GM23338 (cell line): ENCODE data around the gene KLHL22. TPM values are rescaled to one million over a fixed set of nuclear protein-coding genes. Genes with fewer than 3 reads are reported as not detected.

ENCODE experiments used
- ATAC-seq: fragments of 200-7000 bp; cut with Tn5 transposase; 3 replicates; pipeline ENCODE4 v1.9.1; 2020
- DNase-seq: peaks from one replicate; pipeline ENCODE4 v3.0.0-alpha.2; 2015; ENCODE audit warnings: low spot score
- H2AFZ ChIP-seq: fragments of 200-600 bp; sonication (generic); 2 replicates; pipeline ENCODE4 v1.8.0; 2016; ENCODE audit warnings: antibody characterized with exemption, mild to moderate bottlenecking, moderate library complexity
- H3F3A ChIP-seq: fragments of 200-600 bp; sonication (generic); replicated peaks from 2 replicates; pipeline ENCODE4 v1.8.0; 2017; ENCODE audit warnings: antibody characterized with exemption, mixed run types, low read depth
- H3K27ac ChIP-seq: fragments of 200-600 bp; sonication (generic); 2 replicates; pipeline ENCODE4 v1.6.1; 2016; ENCODE audit warnings: low read depth
- H3K27me3 ChIP-seq: fragments of 200-600 bp; sonication (generic); 2 replicates; pipeline ENCODE4 v1.8.0; 2016; ENCODE audit warnings: mild to moderate bottlenecking, mixed run types, moderate library complexity; ENCODE audit not compliant: insufficient read depth
- H3K36me3 ChIP-seq: fragments of 200-600 bp; sonication (generic); 2 replicates; pipeline ENCODE4 v1.8.0; 2016; ENCODE audit warnings: mild to moderate bottlenecking; ENCODE audit not compliant: insufficient read depth
- H3K4me1 ChIP-seq: fragments of 200-600 bp; sonication (generic); 2 replicates; pipeline ENCODE4 v1.8.0; 2016; ENCODE audit warnings: mild to moderate bottlenecking, moderate library complexity; ENCODE audit not compliant: insufficient read depth
- H3K4me2 ChIP-seq: fragments of 200-600 bp; sonication (generic); 2 replicates; pipeline ENCODE4 v1.7.1; 2017; ENCODE audit warnings: mixed run types
- H3K4me3 ChIP-seq: fragments of 200-600 bp; sonication (generic); 2 replicates; pipeline ENCODE4 v1.6.1; 2016; ENCODE audit warnings: mixed run types
- H3K79me2 ChIP-seq: fragments of 200-600 bp; sonication (generic); replicated peaks from 2 replicates; pipeline ENCODE4 v1.8.0; 2017; ENCODE audit warnings: mild to moderate bottlenecking; ENCODE audit not compliant: insufficient read depth
- H3K9me2 ChIP-seq: fragments of 200-600 bp; sonication (generic); 2 replicates; pipeline ENCODE4 v1.8.0; 2017; ENCODE audit not compliant: insufficient read depth
- H4K20me1 ChIP-seq: fragments of 200-600 bp; sonication (generic); replicated peaks from 2 replicates; pipeline ENCODE4 v1.8.0; 2017; ENCODE audit warnings: mild to moderate bottlenecking; ENCODE audit not compliant: insufficient read depth
- H3K27ac Mint-ChIP-seq: 2 replicates; pipeline ENCODE4 v1.8.0; 2020; ENCODE audit warnings: inconsistent platforms, mild to moderate bottlenecking, moderate library complexity, mixed read lengths
- H3K27me3 Mint-ChIP-seq: 3 replicates; pipeline ENCODE4 v1.8.0; 2022; ENCODE audit warnings: low read depth, mild to moderate bottlenecking, moderate library complexity, mixed read lengths, inconsistent platforms; ENCODE audit not compliant: insufficient read depth, poor library complexity
- H3K36me3 Mint-ChIP-seq: 3 replicates; pipeline ENCODE4 v1.8.0; 2021; ENCODE audit warnings: low read depth, mild to moderate bottlenecking, inconsistent platforms, moderate library complexity, mixed read lengths
- H3K4me1 Mint-ChIP-seq: 3 replicates; pipeline ENCODE4 v1.8.0; 2020; ENCODE audit warnings: mild to moderate bottlenecking, inconsistent platforms, mixed read lengths
- H3K4me3 Mint-ChIP-seq: 3 replicates; pipeline ENCODE4 v1.8.0; 2021; ENCODE audit warnings: moderate library complexity, mild to moderate bottlenecking, inconsistent platforms, mixed read lengths
- H3K9me3 Mint-ChIP-seq: 3 replicates; pipeline ENCODE4 v1.8.0; 2020; ENCODE audit warnings: moderate library complexity, mild to moderate bottlenecking, inconsistent platforms, mixed read lengths
- CREB1 ChIP-seq: fragments of 250-450 bp; sonication (Bioruptor Pico); IDR thresholded peaks from 2 replicates; pipeline ENCODE4 v1.5.0; 2020; ENCODE audit warnings: low read depth, mild to moderate bottlenecking, moderate library complexity
- EZH2phosphoT487 ChIP-seq: fragments of 200-600 bp; sonication (generic); IDR thresholded peaks from one replicate; pipeline ENCODE4 v1.8.1; 2018; ENCODE audit warnings: antibody characterized with exemption; ENCODE audit not compliant: unreplicated experiment
- JUNB ChIP-seq: IDR thresholded peaks from one replicate; pipeline ENCODE4 v1.6.1; 2016; ENCODE audit warnings: antibody characterized with exemption; ENCODE audit not compliant: unreplicated experiment
- NANOG ChIP-seq: IDR thresholded peaks from 2 replicates; pipeline ENCODE4 v1.6.1; 2016; ENCODE audit warnings: antibody characterized with exemption, borderline replicate concordance
- STAT1 ChIP-seq: IDR thresholded peaks from one replicate; pipeline ENCODE4 v1.6.1; 2016; ENCODE audit warnings: antibody characterized with exemption; ENCODE audit not compliant: unreplicated experiment
- ZNF114 ChIP-seq: fragments of 250-450 bp; sonication (Bioruptor Pico); IDR thresholded peaks from 2 replicates; pipeline ENCODE4 v1.5.0; 2020; ENCODE audit warnings: mild to moderate bottlenecking, moderate library complexity
- polyA plus RNA-seq: library from polyadenylated mRNA; unstranded; fragments of >200 nt; fragmentation: Nextera tagmentation; extraction: Ambion mirVana; gene quantifications from 2 replicates; pipeline ENCODE4 v1.2.1, GENCODE V29; 2016
- total RNA-seq: library from RNA; depleted of rRNA; stranded (reverse); fragments of >200 nt; shearing (Covaris generic); gene quantifications from 2 replicates; pipeline ENCODE4 v1.2.3, GENCODE V29; 2014
- TF ChIP-seq, protein P1 (sequence below): IDR thresholded peaks from 2 replicates; pipeline ENCODE4 v1.6.1; 2016; ENCODE audit warnings: antibody characterized with exemption
- TF ChIP-seq, protein P2 (sequence below), 2 experiments: fragments of 200-600 bp in 1 of 2; sonication (generic) in 1 of 2; conservative IDR thresholded peaks; 2 replicates each; pipeline versions ENCODE4 v1.5.1 to v1.6.1; 2016 to 2017; ENCODE audit warnings: antibody characterized with exemption in 2 of 2, low read depth in 2 of 2, mild to moderate bottlenecking in 2 of 2, moderate library complexity in 1 of 2

KLHL22 gene
- total and polyA plus RNA-seq, 2 experiments from 2014 or later: 2.4 to 16.0 TPM

DNA sequence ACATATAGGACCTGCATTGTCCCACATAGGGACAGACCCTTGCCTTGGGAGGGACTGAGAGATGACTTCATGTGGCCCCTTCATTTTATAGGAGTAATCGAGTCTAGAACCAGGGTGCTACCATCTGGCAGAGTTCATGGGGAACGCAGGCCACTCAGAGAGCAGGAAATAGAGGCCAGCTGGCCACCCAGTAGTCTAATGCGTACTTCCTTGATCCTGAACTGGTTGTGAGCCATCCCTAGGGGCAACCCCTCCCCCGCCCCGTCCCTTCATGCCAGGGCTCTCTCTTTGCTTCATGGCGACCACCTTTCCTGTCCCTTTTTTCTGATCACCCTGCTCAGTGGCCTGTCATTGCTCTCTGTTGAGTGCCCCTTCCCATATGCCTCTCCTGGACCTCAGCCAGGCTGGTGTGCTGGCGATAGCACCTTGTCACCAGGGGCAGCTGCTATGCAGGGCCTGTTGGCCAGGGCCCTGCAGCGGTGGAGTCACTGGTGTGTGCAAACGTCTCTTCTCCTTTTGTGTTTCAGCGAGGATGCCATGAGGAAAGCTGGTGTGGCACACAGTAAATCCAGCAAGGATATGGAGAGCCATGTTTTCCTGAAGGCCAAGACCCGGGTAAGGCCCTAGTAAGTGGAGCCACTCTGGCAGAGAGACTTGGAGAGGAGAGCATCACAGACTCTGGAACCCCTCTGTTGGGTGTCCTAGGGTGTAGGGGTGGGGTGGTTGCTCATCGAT lies 41.2 kb upstream of the KLHL22 start:
- Histone ChIP-seq H3F3A (no peaks in the 10 kb centered on the region), H3K27me3 (no peaks in the 10 kb centered on the region), H2AFZ (no peak overlapping the region), H3K9me2 (no peaks in the 10 kb centered on the region), H4K20me1 (peaks cover 14% of the 10 kb centered on the region), H3K4me1 (no peaks in the 10 kb centered on the region; the same call in 1 of the 2 replicates), H3K36me3 (peaks cover 8% of the 10 kb centered on the region; the same call in 1 of the 2 replicates), H3K27ac (no peak overlapping the region), H3K4me2 (no peak overlapping the region), H3K4me3 (no peak overlapping the region), H3K79me2 (peaks cover 44% of the 10 kb centered on the region)
- no peak for ATAC-seq
- Mint-ChIP-seq H3K9me3 (no peaks in the 10 kb centered on the region), H3K36me3 (peaks cover 33% of the 10 kb centered on the region), H3K4me3 (no peak overlapping the region), H3K27me3 (peaks cover 6% of the 10 kb centered on the region), H3K4me1 (peaks cover 13% of the 10 kb centered on the region), H3K27ac (peak overlapping the region; percentile 71; the same call in 1 of the 2 replicates)
- TF ChIP-seq STAT1 (no peak), NANOG (no peak), ZNF114 (CRISPR knock-in tag) (no peak), JUNB (no peak)
- TF ChIP-seq, protein P1, sequence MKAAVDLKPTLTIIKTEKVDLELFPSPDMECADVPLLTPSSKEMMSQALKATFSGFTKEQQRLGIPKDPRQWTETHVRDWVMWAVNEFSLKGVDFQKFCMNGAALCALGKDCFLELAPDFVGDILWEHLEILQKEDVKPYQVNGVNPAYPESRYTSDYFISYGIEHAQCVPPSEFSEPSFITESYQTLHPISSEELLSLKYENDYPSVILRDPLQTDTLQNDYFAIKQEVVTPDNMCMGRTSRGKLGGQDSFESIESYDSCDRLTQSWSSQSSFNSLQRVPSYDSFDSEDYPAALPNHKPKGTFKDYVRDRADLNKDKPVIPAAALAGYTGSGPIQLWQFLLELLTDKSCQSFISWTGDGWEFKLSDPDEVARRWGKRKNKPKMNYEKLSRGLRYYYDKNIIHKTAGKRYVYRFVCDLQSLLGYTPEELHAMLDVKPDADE: no peak
- TF ChIP-seq, protein P2, sequence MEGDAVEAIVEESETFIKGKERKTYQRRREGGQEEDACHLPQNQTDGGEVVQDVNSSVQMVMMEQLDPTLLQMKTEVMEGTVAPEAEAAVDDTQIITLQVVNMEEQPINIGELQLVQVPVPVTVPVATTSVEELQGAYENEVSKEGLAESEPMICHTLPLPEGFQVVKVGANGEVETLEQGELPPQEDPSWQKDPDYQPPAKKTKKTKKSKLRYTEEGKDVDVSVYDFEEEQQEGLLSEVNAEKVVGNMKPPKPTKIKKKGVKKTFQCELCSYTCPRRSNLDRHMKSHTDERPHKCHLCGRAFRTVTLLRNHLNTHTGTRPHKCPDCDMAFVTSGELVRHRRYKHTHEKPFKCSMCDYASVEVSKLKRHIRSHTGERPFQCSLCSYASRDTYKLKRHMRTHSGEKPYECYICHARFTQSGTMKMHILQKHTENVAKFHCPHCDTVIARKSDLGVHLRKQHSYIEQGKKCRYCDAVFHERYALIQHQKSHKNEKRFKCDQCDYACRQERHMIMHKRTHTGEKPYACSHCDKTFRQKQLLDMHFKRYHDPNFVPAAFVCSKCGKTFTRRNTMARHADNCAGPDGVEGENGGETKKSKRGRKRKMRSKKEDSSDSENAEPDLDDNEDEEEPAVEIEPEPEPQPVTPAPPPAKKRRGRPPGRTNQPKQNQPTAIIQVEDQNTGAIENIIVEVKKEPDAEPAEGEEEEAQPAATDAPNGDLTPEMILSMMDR (conservative IDR thresholded peaks at IDR 0.05; ENCODE audit: low read depth in 2 of 2): no peak
- no peak for DNase-seq

DNA sequence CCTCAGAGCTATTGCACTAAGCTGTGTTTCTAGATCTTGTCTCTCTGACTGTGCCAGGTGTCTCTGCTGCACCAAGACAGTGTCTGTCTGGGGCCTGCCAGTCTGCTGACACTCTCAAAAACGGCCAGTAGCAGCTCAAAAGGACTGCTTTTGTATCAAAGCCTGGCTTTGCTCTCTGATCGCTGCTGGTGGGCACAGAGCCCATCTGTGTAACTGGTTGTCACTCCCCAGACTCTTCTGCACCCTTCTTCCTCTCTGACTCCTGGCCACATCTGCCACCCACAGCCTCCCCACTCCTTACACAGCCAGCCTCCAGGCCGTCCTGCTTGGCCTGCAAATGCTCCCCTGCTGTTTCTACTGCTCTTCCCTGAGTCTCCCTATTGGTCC lies 38.3 kb upstream of the KLHL22 start:
- ATAC-seq: no peak
- no peak overlapping the region for H3K4me3 ChIP-seq
- TF ChIP-seq EZH2phosphoT487 (no peak), CREB1 (no peak)
- Mint-ChIP-seq H3K27me3 (peaks cover 4% of the 10 kb centered on the region), H3K4me3 (no peak overlapping the region), H3K4me1 (peaks cover 30% of the 10 kb centered on the region), H3K9me3 (no peaks in the 10 kb centered on the region; the same call in 2 of the 3 replicates), H3K27ac (no peak overlapping the region), H3K36me3 (peaks cover 23% of the 10 kb centered on the region)
- H3K4me1 ChIP-seq: peaks cover 13% of the 10 kb centered on the region
- H3K79me2 ChIP-seq: peaks cover 65% of the 10 kb centered on the region
- H3K27me3 ChIP-seq: no peaks in the 10 kb centered on the region
- no peak for DNase-seq
- peaks cover 11% of the 10 kb centered on the region for H4K20me1 ChIP-seq
- H3K36me3 ChIP-seq: no peaks in the 10 kb centered on the region; the same call in 1 of the 2 replicates
- no peaks in the 10 kb centered on the region for H3K9me2 ChIP-seq
- H2AFZ ChIP-seq: no peak overlapping the region
- H3F3A ChIP-seq: no peaks in the 10 kb centered on the region
- H3K4me2 ChIP-seq: no peak overlapping the region
- no peak overlapping the region for H3K27ac ChIP-seq
